Measurements from ENCODE around the gene SEMA7A.

DNA sequence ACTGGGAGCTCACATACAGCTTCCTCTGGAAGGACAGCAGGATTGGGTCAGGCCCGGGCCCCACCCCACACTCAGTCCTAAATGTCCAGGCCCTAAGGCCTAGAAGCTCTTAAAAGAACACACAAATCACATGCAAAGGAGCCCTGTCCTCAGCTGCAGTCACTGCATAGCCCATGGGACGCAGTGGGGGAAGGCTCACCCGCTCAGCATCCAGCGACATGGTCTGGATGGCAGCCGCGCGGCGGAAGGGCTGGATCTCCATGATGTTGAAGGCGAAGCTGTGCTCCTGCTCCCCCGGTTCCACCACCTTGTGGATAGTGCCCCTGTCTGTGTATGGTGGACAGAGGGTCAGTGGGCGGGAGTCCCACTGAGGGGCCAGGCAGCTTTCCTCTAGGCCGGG lies 22.1 kb downstream of the SEMA7A start:
- TF ChIP-seq CTCF (IDR thresholded peaks at IDR 0.05; ENCODE audit: low read length) (no peak), EZH2 (optimal IDR thresholded peaks at IDR 0.05; ENCODE audit: low read depth, low read length) (no peak)
